Hepatocyte (in vitro differentiated cells): Measurements from ENCODE around the gene SFMBT2. TPM values are rescaled to one million over a fixed set of nuclear protein-coding genes. Genes with fewer than 3 reads are reported as not detected.

Experiments
- DNase-seq: peaks from one replicate; pipeline ENCODE4 v3.0.0-alpha.2; 2016; ENCODE audit warnings: low spot score
- H2AFZ ChIP-seq: fragments of 200-600 bp; sonication (generic); 2 replicates; pipeline ENCODE4 v1.6.0; 2016; ENCODE audit warnings: antibody characterized with exemption, mild to moderate bottlenecking
- H3K27ac ChIP-seq: fragments of 200-600 bp; sonication (generic); 2 replicates; pipeline ENCODE4 v1.5.1; 2016; ENCODE audit warnings: mild to moderate bottlenecking
- H3K27me3 ChIP-seq: fragments of 200-600 bp; sonication (generic); 2 replicates; pipeline ENCODE4 v1.6.1; 2016
- H3K36me3 ChIP-seq: fragments of 200-600 bp; sonication (generic); replicated peaks from 2 replicates; pipeline ENCODE4 v1.5.1; 2016; ENCODE audit warnings: low read depth; ENCODE audit not compliant: insufficient read depth
- H3K4me1 ChIP-seq: fragments of 200-600 bp; sonication (generic); 2 replicates; pipeline ENCODE4 v1.5.1; 2016; ENCODE audit warnings: mild to moderate bottlenecking, moderate library complexity; ENCODE audit not compliant: insufficient read depth
- H3K4me2 ChIP-seq: fragments of 200-600 bp; sonication (generic); 2 replicates; pipeline ENCODE4 v1.6.0; 2016
- H3K4me3 ChIP-seq: fragments of 200-600 bp; sonication (generic); 2 replicates; pipeline ENCODE4 v1.5.1; 2016; ENCODE audit warnings: mild to moderate bottlenecking
- H3K79me2 ChIP-seq: fragments of 200-600 bp; sonication (generic); 2 replicates; pipeline ENCODE4 v1.6.0; 2017; ENCODE audit warnings: mild to moderate bottlenecking
- H3K9me2 ChIP-seq: fragments of 200-600 bp; sonication (generic); replicated peaks from 2 replicates; pipeline ENCODE4 v1.6.0; 2017; ENCODE audit warnings: mild to moderate bottlenecking; ENCODE audit not compliant: insufficient read depth
- H3K9me3 ChIP-seq: fragments of 200-600 bp; sonication (generic); 2 replicates; pipeline ENCODE4 v1.5.1; 2016; ENCODE audit warnings: low read depth, mild to moderate bottlenecking
- H4K20me1 ChIP-seq: fragments of 200-600 bp; sonication (generic); 2 replicates; pipeline ENCODE4 v1.6.0; 2016; ENCODE audit warnings: mild to moderate bottlenecking; ENCODE audit not compliant: insufficient read depth, poor library complexity, severe bottlenecking
- EZH2 ChIP-seq: fragments of 200-600 bp; sonication (generic); IDR thresholded peaks from 2 replicates; pipeline ENCODE4 v1.6.1; 2016; ENCODE audit warnings: antibody characterized with exemption, mild to moderate bottlenecking, borderline replicate concordance
- EZH2phosphoT487 ChIP-seq: fragments of 200-600 bp; sonication (generic); IDR thresholded peaks from one replicate; pipeline ENCODE4 v1.6.1; 2018; ENCODE audit warnings: antibody characterized with exemption, mild to moderate bottlenecking, low read depth, moderate library complexity; ENCODE audit not compliant: unreplicated experiment, severe bottlenecking
- WGBS: methylation state at CpG from one replicate; pipeline ENCODE4 v1.1.6; 2016; ENCODE audit warnings: low lambda C conversion rate; ENCODE audit errors: missing lambda C conversion rate; 5-methylcytosine and 5-hydroxymethylcytosine counted together
- polyA plus RNA-seq: library from polyadenylated mRNA; unstranded; fragments of >200 nt; fragmentation: Nextera tagmentation; extraction: Ambion mirVana; gene quantifications from 2 replicates; pipeline ENCODE4 v1.2.1, GENCODE V29; 2016
- total RNA-seq: library from RNA; depleted of rRNA; stranded (reverse); fragments of >200 nt; gene quantifications from 2 replicates; pipeline ENCODE4 v1.2.3, GENCODE V29; 2014
- TF ChIP-seq, protein P1 (sequence below): fragments of 200-600 bp; sonication (generic); IDR thresholded peaks from 2 replicates; pipeline ENCODE4 v1.5.1; 2016; ENCODE audit warnings: antibody characterized with exemption, mild to moderate bottlenecking; ENCODE audit not compliant: poor library complexity

Gene SFMBT2
- total and polyA plus RNA-seq, 2 experiments from 2014 or later = 1.1 to 3.8 TPM

DNA sequence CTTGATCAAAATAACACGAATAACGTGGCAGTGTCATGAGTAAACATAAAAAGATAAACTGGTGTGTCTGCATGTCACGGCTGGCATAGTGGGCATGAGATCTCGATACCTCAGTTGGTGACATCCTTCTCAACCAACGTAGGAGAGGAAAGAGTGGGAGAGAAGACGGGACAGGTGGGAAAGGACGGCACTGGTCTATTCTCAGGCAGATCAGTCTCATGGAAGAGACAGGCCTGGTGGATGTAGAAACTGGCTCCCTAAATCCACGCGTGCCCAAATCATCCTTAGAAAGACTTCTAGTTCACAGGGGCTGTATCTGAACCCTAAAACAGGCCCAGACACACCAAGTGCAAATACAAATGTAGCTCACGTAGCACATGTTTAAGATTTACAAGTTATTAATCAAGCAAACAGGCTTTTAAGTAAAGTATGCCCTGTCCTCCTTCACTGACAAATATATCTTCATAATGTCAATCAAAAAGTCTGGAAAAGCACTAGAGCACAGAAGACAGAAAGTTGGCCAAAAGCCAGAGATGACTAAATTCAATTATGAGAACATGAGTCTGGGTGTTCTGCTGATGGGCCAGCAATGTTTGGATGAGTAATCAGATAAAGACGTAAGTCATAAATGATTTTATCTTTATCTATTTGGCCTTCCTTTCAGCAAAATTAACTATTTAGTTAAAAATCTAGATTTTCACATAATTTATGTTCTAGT is 56.3 kb downstream of the SFMBT2 start:
- no peak overlapping the region for H3K4me2 ChIP-seq

DNA sequence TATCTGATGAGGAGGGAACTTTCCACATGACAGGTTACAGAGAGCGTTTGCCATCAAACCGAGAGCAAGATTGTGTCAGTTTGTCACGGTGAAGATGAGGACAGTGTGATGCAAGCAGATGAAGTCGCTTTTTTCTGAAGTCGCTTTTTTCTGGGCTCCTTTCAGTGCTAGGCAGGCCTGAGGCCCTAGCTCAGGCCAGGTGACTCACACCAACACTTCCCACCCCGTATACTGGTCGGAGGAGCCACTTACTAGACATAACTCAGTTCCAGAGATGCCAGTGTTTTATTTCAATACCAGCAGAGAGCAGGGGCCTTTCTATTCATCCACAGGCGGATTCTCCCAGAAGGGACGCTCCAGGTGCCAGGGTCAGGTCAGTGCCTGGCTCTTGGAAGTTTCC is 58.9 kb downstream of the SFMBT2 start:
- no peak overlapping the region for H2AFZ ChIP-seq

More for the DNA sequence above, 56.3 kb downstream of the SFMBT2 start:
- H3K79me2 ChIP-seq = no peaks in the 10 kb centered on the region
- H2AFZ ChIP-seq = no peak overlapping the region
- DNase-seq = peak; percentile 22
- no peak overlapping the region for H3K27ac ChIP-seq
- no peaks in the 10 kb centered on the region for H4K20me1 ChIP-seq
- no peak for TF ChIP-seq EZH2
- TF ChIP-seq EZH2phosphoT487 = no peak
- TF ChIP-seq, protein P1, sequence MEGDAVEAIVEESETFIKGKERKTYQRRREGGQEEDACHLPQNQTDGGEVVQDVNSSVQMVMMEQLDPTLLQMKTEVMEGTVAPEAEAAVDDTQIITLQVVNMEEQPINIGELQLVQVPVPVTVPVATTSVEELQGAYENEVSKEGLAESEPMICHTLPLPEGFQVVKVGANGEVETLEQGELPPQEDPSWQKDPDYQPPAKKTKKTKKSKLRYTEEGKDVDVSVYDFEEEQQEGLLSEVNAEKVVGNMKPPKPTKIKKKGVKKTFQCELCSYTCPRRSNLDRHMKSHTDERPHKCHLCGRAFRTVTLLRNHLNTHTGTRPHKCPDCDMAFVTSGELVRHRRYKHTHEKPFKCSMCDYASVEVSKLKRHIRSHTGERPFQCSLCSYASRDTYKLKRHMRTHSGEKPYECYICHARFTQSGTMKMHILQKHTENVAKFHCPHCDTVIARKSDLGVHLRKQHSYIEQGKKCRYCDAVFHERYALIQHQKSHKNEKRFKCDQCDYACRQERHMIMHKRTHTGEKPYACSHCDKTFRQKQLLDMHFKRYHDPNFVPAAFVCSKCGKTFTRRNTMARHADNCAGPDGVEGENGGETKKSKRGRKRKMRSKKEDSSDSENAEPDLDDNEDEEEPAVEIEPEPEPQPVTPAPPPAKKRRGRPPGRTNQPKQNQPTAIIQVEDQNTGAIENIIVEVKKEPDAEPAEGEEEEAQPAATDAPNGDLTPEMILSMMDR = no peak
- H3K36me3 ChIP-seq = no peaks in the 10 kb centered on the region
- no peaks in the 10 kb centered on the region for H3K4me1 ChIP-seq
- H3K9me2 ChIP-seq = no peaks in the 10 kb centered on the region
- no peaks in the 10 kb centered on the region for H3K9me3 ChIP-seq
- 89% methylated on average over 11 of the region's 11 CpGs for WGBS
- H3K27me3 ChIP-seq = no peaks in the 10 kb centered on the region
- no peak overlapping the region for H3K4me3 ChIP-seq

DNA sequence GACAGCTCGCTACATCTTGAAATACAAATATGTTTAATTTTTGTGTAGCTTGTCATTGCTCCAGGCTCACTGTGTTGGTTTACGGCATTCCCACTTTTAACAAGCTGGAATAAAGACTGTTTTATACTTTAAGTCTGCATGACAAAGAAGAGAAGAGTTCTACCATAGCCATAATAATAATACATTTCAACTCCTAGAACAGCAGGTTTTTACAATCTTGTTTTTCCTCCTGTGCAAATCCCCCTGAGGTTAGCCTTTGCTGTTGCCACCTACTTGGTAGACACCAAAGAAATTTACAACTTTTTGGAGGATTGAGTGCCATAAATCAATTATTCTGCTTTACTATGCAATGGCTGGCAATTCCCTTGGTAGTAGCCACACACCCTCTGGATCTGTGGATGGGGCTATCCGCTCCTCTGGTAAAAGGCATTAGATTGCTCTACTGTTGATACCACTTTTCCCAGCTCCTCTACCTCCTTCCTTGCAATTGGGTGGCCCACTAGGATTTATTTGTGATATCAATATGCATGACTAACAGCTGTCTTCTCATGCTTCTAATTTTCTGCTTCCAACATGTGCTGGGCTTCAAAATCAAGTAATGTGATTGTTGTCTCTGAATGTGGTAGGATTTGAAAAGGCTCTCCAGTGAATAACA is 60.2 kb downstream of the SFMBT2 start:
- no peaks in the 10 kb centered on the region for H3K9me2 ChIP-seq
- WGBS = 92% methylated on average over 3 of the region's 3 CpGs
- no peaks in the 10 kb centered on the region for H3K27me3 ChIP-seq
- no peaks in the 10 kb centered on the region for H3K4me1 ChIP-seq
- H3K79me2 ChIP-seq = no peaks in the 10 kb centered on the region
- H4K20me1 ChIP-seq = no peaks in the 10 kb centered on the region
- no peak overlapping the region for H2AFZ ChIP-seq
- no peaks in the 10 kb centered on the region for H3K9me3 ChIP-seq
- no peak overlapping the region for H3K4me3 ChIP-seq
- no peak overlapping the region for H3K27ac ChIP-seq
- TF ChIP-seq EZH2phosphoT487 (no peak), EZH2 (no peak)
- TF ChIP-seq, protein P1 = no peak
- no peak overlapping the region for H3K4me2 ChIP-seq
- no peaks in the 10 kb centered on the region for H3K36me3 ChIP-seq
- DNase-seq = no peak

More for the DNA sequence above, 58.9 kb downstream of the SFMBT2 start:
- no peaks in the 10 kb centered on the region for H3K79me2 ChIP-seq
- no peak overlapping the region for H3K27ac ChIP-seq
- no peak for DNase-seq
- no peak overlapping the region for H3K4me3 ChIP-seq
- no peaks in the 10 kb centered on the region for H3K27me3 ChIP-seq
- TF ChIP-seq, protein P1 = no peak
- no peak for TF ChIP-seq EZH2phosphoT487
- no peak for TF ChIP-seq EZH2
- H3K4me1 ChIP-seq = no peaks in the 10 kb centered on the region
- no peaks in the 10 kb centered on the region for H3K9me3 ChIP-seq
- H3K36me3 ChIP-seq = no peaks in the 10 kb centered on the region
- 91% methylated on average over 9 of the region's 9 CpGs for WGBS
- H3K9me2 ChIP-seq = no peaks in the 10 kb centered on the region
- H3K4me2 ChIP-seq = no peak overlapping the region
- no peaks in the 10 kb centered on the region for H4K20me1 ChIP-seq
